Measurements from ENCODE around the gene SUPT5H. TPM values are rescaled to one million over a fixed set of nuclear protein-coding genes. Genes with fewer than 3 reads are reported as not detected.
A peak's percentile ranks its signal among the peaks of the same experiment; 100 is the strongest.

Gene SUPT5H
- total RNA-seq, 1 experiment from 2014 or later: 59.9 TPM

GRCh38 chr19:39444598-39445195, 685 bp upstream of the SUPT5H start:
- Histone ChIP-seq H3K79me2 (ENCODE audit: low read length) (peaks cover 53% of the 10 kb centered on the region), H3K9me3 (ENCODE audit: low read length) (no peaks in the 10 kb centered on the region), H3F3A (ENCODE audit: low read length, unreplicated experiment) (no peaks in the 10 kb centered on the region), H3K27ac (ENCODE audit: low read length) (peak overlapping the region; percentile 79), H3K4me3 (ENCODE audit: low read length) (peak overlapping the region; percentile 93), H3K9me2 (replicated peaks; ENCODE audit: low read length) (no peaks in the 10 kb centered on the region), H3K4me1 (ENCODE audit: insufficient read depth, low read length) (peaks cover 30% of the 10 kb centered on the region), H3K9ac (ENCODE audit: low read length) (peak overlapping the region; percentile 97), H3K27me3 (ENCODE audit: low read length) (no peaks in the 10 kb centered on the region), H3K4me2 (ENCODE audit: low read length) (peak overlapping the region; percentile 92), H3K36me3 (ENCODE audit: low read depth, low read length) (peaks cover 2% of the 10 kb centered on the region; the same call in 1 of the 2 replicates), H2AFZ (ENCODE audit: low read length) (peak overlapping the region; percentile 71), H4K20me1 (ENCODE audit: low read length) (peaks cover 14% of the 10 kb centered on the region; the same call in 1 of the 2 replicates)
- DNase-seq: no peak
- POLR2A ChIA-PET (ENCODE audit: unreplicated experiment): interaction anchor here (1.0 kb wide), 1 partner anchor 9 kb away, joined by 4 read pairs; the partner anchor contains the start of gene RPS16
- intact Hi-C loops (cut with micrococcal nuclease): no loop called here
- ATAC-seq: no peak
- TSS peak; percentile 96 for BruUV-seq (replicated peaks)
- CTCF ChIA-PET: interaction anchor here (0.7 kb wide), 1 partner anchor 88 kb away, joined by 4 read pairs; no protein-coding TSS in a partner anchor
- TF ChIP-seq EZH2 (IDR thresholded peaks at IDR 0.05; ENCODE audit: low read length, unreplicated experiment) (no peak), EZH2phosphoT487 (IDR thresholded peaks at IDR 0.05; ENCODE audit: borderline replicate concordance, low read length) (no peak), CTCF (conservative IDR thresholded peaks at IDR 0.05; ENCODE audit: low read depth, low read length) (no peak)

GRCh38 chr19:39446365-39447084, 1.1 kb downstream of the SUPT5H start:
- ChIA-PET POLR2A (ENCODE audit: unreplicated experiment) (interaction anchor here (0.6 kb wide), 1 partner anchor 42 kb away, joined by 6 read pairs; no protein-coding TSS in a partner anchor), CTCF (no interaction called here)
- peak overlapping the region; percentile 93 for H3K4me3 ChIP-seq (ENCODE audit: low read length)
- ATAC-seq (no peak), DNase-seq (no peak)
- H3K79me2 ChIP-seq (ENCODE audit: low read length): peaks cover 72% of the 10 kb centered on the region
- peak overlapping the region; percentile 92 for H3K4me2 ChIP-seq (ENCODE audit: low read length)
- H3K4me1 ChIP-seq (ENCODE audit: insufficient read depth, low read length): peaks cover 30% of the 10 kb centered on the region
- peaks cover 4% of the 10 kb centered on the region; the same call in 1 of the 2 replicates for H3K36me3 ChIP-seq (ENCODE audit: low read depth, low read length)
- no peaks in the 10 kb centered on the region for H3K27me3 ChIP-seq (ENCODE audit: low read length)
- no peaks in the 10 kb centered on the region for H3K9me3 ChIP-seq (ENCODE audit: low read length)
- TF ChIP-seq EZH2phosphoT487 (IDR thresholded peaks at IDR 0.05; ENCODE audit: borderline replicate concordance, low read length) (no peak), EZH2 (IDR thresholded peaks at IDR 0.05; ENCODE audit: low read length, unreplicated experiment) (no peak), CTCF (conservative IDR thresholded peaks at IDR 0.05; ENCODE audit: low read depth, low read length) (no peak)
- H2AFZ ChIP-seq (ENCODE audit: low read length): no peak overlapping the region
- intact Hi-C loops (cut with micrococcal nuclease): no loop called here
- H4K20me1 ChIP-seq (ENCODE audit: low read length): peaks cover 14% of the 10 kb centered on the region; the same call in 1 of the 2 replicates
- H3K27ac ChIP-seq (ENCODE audit: low read length): no peak overlapping the region
- BruUV-seq (replicated peaks): no TSS peak
- H3K9ac ChIP-seq (ENCODE audit: low read length): peak overlapping the region; percentile 97
- no peaks in the 10 kb centered on the region for H3K9me2 ChIP-seq (replicated peaks; ENCODE audit: low read length)
- no peaks in the 10 kb centered on the region for H3F3A ChIP-seq (ENCODE audit: low read length, unreplicated experiment)
